NK-92 (cell line): ENCODE data around the gene ZNF683.

Experiments
- DNase-seq: peaks from one replicate; lab custom pipeline; 2025; ENCODE audit not compliant: unreplicated experiment; lab: John Stamatoyannopoulos, UW

The ZNF683 gene

DNA sequence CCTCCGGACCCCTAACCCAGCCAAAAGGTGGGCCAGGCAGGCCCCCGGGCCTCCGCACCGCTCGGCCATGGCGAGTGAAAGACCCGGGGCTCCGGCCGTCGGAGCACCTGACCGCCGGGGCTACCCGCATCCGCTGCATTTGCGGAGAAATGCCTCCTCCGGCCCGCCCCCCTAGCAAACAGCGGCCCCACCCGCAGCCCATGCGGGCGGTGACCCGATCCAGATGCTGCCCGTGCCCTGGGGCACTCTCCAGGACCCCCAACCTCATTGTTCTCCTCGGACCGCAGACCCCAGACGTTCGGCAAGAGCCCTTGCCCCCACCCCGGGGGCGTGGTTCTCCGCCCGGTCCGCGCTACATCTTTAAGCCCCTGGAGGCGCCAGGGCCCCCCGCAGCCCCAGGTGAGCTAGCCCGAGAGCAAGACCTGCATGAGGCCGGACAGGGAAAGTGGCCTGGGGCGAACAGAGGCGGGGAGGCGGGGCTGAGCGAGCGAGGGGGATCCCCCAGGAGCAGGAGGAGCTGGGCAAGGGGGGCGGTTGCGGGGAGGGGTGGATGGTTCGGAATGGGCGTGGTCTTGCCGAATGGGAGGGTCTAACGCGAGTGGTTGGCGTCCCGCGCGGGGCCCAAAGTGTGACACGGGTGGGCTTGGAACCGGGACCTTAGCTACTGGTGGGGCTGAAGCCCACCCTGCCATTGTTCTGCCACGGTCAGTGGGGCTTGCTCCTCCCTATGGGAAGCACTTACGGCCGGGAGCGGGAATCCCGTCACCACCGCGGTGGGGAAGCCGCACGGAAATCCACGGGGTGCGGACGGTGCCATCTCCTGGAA is 12.4 kb downstream of the ZNF683 start:
- no peak for DNase-seq

- DNase-seq, result no peak
These were observed 13.9 kb downstream of the ZNF683 start for GRCh38 chr1:26358411-26359384.

- no peak for DNase-seq
These were observed 15.4 kb downstream of the ZNF683 start for GRCh38 chr1:26357121-26357602.

GRCh38 chr1:26356106-26356505 is 16.4 kb downstream of the ZNF683 start:
- no peak for DNase-seq

- DNase-seq, result no peak
These were observed 17.6 kb downstream of the ZNF683 start for GRCh38 chr1:26354972-26355371.

DNA sequence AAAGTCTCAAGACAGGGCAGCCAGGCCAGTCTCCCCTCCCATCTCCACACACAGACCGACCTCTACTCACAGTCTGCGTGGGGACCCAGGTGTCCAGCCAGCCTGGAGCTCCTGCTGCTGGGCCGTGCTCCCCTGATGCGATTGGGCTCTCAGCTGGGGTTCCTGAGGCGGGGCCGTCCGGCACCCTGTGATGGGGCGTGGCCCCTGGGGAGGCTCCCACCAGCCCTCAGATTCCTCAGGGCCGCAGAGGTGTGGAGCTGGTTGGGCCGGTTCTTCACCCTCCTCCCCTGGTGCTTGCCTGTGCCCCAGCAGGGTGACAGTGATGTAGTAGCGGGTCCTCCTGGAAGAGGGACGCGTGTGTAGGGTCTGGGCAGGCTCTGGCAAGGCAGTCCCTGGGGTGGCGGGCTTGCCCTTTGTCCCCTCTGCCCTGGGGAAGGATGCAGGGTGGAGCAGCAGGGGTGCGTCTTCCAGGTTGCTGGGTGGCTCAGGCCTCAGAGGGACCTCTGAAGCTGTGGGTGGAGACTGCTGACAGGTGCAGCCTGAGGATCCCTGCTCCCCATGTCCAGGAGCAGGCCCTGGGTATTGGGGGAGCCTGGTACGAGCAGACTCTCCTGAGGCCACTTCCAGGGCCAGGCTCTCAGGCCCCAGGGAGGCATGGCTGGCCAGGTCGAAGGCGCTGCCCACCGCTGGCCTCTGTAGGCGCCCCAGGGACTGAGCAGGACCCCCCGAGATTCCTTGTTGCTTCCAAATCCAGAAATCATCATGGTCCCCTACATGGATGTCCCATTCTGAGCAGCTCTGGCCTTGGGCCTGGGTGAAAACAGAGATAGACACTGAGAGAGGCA is 18.4 kb downstream of the ZNF683 start, which contains the start of gene CRYBG2:
Gene CRYBG2 (minus strand): TSS at position 155 of the 845 bp plus-strand sequence. CDS start 7,473 bp downstream, outside the sequence.
- DNase-seq, result no peak

DNA sequence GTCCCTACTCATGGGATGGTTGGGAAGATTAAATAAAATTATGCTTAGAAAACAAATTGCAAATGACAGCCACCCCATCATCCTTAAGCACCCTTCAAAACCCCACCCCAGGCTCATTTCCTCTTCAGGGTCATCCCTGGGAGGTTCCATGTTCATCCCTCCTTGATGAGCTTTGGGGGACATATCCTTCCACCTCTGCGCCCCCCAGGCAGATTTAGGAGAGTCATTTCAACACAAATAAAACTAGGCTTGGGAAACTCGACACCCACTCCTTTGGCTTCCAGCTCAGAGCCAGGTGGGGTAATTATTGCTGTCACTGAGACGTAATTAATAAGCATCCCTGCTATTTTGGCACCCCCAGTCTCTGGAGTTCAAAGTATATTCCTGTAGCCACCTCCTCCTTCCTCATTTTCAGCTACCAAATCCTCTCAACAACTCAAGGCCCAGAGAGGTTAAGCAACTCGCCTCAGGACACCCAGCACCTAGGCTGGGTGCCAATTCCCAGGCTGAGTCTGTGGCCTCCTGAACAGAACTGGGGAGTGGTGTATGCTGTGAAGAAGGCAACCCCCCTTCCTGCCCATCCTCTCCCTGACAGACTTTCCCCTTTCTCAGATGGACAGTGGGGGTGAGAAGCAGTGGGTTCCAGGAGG is 19.2 kb downstream of the ZNF683 start:
- no peak for DNase-seq

DNA sequence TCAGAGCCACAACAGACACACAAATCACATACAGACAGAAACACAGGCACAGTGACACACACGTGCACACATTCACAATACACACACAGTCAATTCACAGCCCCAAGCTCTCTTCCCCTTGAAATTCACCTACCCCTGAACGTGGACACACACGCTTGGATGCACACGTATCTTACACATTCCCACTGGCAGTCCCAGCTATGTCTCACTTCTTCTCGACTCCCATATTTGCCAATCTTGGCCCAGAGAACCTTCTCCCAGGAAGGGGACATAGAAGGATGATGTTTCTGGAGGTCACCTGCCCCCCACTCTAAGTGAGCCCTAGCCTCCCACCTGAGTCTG is 20.2 kb downstream of the ZNF683 start:
- no peak for DNase-seq

GRCh38 chr1:26351590-26352337 is 20.8 kb downstream of the ZNF683 start:
- no peak for DNase-seq

DNA sequence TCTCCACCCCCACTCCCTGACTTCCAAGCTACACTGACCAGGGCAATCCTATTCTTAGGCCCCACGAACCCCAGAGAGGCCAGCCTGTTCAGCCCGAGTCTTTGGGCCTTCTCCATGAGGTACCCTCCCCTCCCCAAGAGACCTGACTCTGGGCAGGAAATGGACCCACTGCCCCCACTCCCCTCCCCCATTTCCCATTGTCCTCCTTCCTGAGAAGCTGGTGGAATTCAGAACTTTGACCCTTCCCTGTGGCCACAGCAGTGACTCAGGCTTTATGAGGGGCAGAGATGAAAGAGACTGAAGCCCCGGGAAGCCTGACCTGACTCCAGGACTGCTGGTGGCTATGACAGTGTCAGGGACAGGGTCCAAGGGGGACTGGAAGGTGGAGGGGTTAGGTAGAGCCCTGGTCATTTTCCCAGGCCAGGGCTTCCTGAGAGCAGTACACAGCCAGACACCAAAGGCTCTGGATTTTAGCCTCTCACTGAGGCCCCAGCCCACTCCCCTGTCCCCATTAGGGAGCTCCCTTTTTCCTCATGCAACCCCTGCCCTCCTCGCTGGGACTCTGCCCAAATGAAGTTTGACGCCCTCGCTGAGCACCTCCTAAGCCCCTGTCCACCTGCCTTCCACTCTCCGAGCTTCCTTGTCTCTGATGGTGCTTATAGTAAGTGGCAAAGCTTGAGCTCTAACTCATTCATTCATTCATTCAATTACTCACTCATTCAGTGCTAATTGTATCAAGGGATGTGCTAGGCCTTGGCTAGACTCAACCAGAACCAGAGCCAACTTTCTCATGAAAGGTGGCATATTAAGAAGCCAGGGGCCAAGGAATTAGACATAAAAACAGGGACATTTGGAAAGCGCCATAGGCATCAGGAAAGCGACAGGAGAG is 21.6 kb downstream of the ZNF683 start:
- DNase-seq, result no peak

- no peak for DNase-seq
These were observed 22.2 kb downstream of the ZNF683 start for GRCh38 chr1:26350343-26350700.

GRCh38 chr1:26349877-26350244 is 22.7 kb downstream of the ZNF683 start:
- no peak for DNase-seq

DNA sequence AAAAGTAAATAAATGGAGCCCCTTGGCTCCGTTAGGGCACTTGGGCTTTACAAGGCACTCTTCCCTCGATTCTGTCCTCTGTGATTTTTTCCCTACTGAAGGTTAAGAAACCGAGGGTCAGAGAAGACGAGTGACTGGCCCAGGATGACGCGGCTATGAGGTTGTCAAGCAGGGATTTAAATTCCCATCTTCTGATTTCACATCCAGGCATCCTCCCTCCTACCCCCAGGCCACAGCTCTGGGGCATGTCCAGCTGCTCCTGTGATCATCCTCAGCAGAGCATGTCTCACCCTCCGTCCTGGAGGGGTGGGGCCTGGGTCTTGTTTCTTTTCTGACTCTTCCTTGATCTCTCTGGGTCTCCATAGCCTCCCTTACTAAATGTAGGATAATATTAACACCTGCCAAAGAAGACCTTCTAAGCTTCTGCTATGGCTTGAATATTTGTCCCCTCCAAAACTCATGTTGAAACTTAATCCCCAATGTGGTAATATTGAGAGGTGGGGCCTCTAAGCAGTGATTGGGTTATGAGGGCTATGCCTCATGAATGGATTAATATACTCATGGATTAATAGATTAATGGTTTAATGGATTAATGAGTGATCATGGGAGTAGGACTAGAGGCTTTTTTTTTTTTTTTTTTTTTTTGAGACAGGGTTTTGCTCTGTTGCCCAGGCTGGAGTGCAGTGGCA is 23.2 kb downstream of the ZNF683 start:
- no peak for DNase-seq

DNA sequence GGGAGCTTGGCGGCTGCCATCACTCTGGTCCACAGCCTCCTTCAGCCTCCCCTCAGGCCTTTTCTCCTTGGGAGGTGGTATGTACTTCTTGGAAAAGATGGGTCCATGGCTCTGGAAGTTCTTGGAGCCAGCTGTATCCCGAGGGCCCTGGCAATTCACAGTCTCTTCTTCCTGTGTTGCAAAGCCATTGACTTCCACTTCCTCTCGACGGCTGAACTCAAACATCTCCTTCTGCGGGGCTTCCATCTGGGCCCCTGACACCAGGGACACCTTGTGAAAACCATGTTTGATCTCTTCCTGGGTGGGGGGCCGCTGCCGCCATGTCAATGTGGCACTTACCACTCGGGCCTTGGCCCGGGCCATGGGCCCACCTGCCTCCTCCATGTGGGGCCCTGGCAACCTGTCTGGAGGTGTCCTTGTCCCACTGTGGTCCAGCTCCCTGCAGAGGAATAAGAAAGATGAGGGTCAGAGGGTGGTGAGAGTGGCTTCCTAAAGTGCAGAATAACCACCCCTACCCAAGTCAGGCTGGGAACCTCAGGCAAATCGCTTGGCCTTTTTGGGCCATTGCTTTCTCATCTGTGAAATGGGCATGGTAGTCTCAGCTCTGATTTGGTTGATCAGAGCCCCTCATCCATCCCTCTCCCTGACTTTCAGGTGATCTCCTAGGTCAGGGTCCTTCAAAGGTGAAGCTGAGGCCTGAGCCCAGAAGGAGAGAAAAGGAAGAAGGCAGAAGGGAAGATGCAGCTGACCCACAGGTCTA is 26.1 kb downstream of the ZNF683 start:
- DNase-seq, result no peak

- no peak for DNase-seq
These were observed 26.8 kb downstream of the ZNF683 start for GRCh38 chr1:26345718-26346117.

GRCh38 chr1:26344147-26344920 is 28.2 kb downstream of the ZNF683 start:
- DNase-seq, result no peak

GRCh38 chr1:26340047-26340481 is 32.5 kb downstream of the ZNF683 start:
- DNase-seq, result no peak
